Measurements from ENCODE around the gene NINJ1.

Gene NINJ1

GRCh38 chr9:93128011-93128714, 5.9 kb downstream of the NINJ1 start:
- peak overlapping the region; percentile 73 for H4K91ac ChIP-seq (ENCODE audit: low read length)
- H2BK15ac ChIP-seq (ENCODE audit: low read depth, poor library complexity, severe bottlenecking), result no peak overlapping the region
- no peak overlapping the region for H2AFZ ChIP-seq (ENCODE audit: low read depth, low read length)
- H3K4me3 ChIP-seq (ENCODE audit: insufficient read depth in 1 of 2, low read depth in 1 of 2, low read length in 2 of 2), result no peak overlapping the region
- H4K8ac ChIP-seq (ENCODE audit: low read length), result no peak overlapping the region
- peak overlapping the region; percentile 13 for H2AK5ac ChIP-seq (ENCODE audit: low read length, severe bottlenecking)
- no peak overlapping the region for H3K27ac ChIP-seq (ENCODE audit: low read length, poor library complexity, severe bottlenecking)
- H3K36me3 ChIP-seq (ENCODE audit: control insufficient read depth in 1 of 2, insufficient read depth in 2 of 2, low read depth in 1 of 2, low read length in 2 of 2), result peaks cover 16 to 32% of the 10 kb centered on the region in 2 experiments
- no peak overlapping the region for H3K14ac ChIP-seq (ENCODE audit: low read length in 2 of 2)
- H3K18ac ChIP-seq (ENCODE audit: low read depth in 1 of 2, low read length in 2 of 2), result peak overlapping the region; percentile 27 to 28
- H3K23ac ChIP-seq (ENCODE audit: low read length in 2 of 2), result no peak overlapping the region
- peaks cover 70% of the 10 kb centered on the region for H3K4me1 ChIP-seq (ENCODE audit: control insufficient read depth, insufficient read depth, low read depth, low read length)
- DNase-seq, result no peak
- peak overlapping the region in 1 of 2 experiments; percentile 2 for H3K4ac ChIP-seq (ENCODE audit: low read depth in 1 of 2, low read length in 2 of 2)
- peak overlapping the region in 1 of 2 experiments; percentile 29 for H2BK12ac ChIP-seq (ENCODE audit: low read length in 2 of 2)
- 97% methylated on average over 14 of the region's 14 CpGs for WGBS
- peaks cover 37% of the 10 kb centered on the region for H3K79me1 ChIP-seq (replicated peaks; ENCODE audit: low read length, poor library complexity, severe bottlenecking)
- H3K27me3 ChIP-seq (ENCODE audit: control insufficient read depth in 1 of 2, insufficient read depth in 1 of 2, low read length in 2 of 2), result no peaks in the 10 kb centered on the region
- no peak overlapping the region for H2BK120ac ChIP-seq (ENCODE audit: low read depth, low read length)
- no peak overlapping the region for H2BK5ac ChIP-seq (ENCODE audit: low read depth, low read length, poor library complexity, severe bottlenecking)
- no peak overlapping the region for H3K4me2 ChIP-seq (ENCODE audit: low read length, poor library complexity, severe bottlenecking)
- H3K9me3 ChIP-seq (ENCODE audit: control insufficient read depth, low read length), result no peaks in the 10 kb centered on the region
- H3K9ac ChIP-seq (ENCODE audit: low read length), result no peak overlapping the region

GRCh38 chr9:93127395-93127911, 6.6 kb downstream of the NINJ1 start:
- WGBS, result 75% methylated on average over 8 of the region's 8 CpGs
- Histone ChIP-seq H3K23ac (ENCODE audit: low read length in 2 of 2) (no peak overlapping the region), H3K27ac (ENCODE audit: low read length, poor library complexity, severe bottlenecking) (peak overlapping the region; percentile 9), H3K36me3 (ENCODE audit: control insufficient read depth in 1 of 2, insufficient read depth in 2 of 2, low read depth in 1 of 2, low read length in 2 of 2) (peaks cover 16 to 38% of the 10 kb centered on the region in 2 experiments), H3K14ac (ENCODE audit: low read length in 2 of 2) (no peak overlapping the region), H2BK5ac (ENCODE audit: low read depth, low read length, poor library complexity, severe bottlenecking) (no peak overlapping the region), H3K9ac (ENCODE audit: low read length) (no peak overlapping the region), H3K79me1 (replicated peaks; ENCODE audit: low read length, poor library complexity, severe bottlenecking) (peaks cover 37% of the 10 kb centered on the region), H3K4me3 (ENCODE audit: insufficient read depth in 1 of 2, low read depth in 1 of 2, low read length in 2 of 2) (no peak overlapping the region), H2BK15ac (ENCODE audit: low read depth, poor library complexity, severe bottlenecking) (peak overlapping the region; percentile 19), H2AK5ac (ENCODE audit: low read length, severe bottlenecking) (no peak overlapping the region), H2BK12ac (ENCODE audit: low read length in 2 of 2) (no peak overlapping the region), H3K4me1 (ENCODE audit: control insufficient read depth, insufficient read depth, low read depth, low read length) (peaks cover 69% of the 10 kb centered on the region), H3K4ac (ENCODE audit: low read depth in 1 of 2, low read length in 2 of 2) (peak overlapping the region in 1 of 2 experiments; percentile 29), H4K8ac (ENCODE audit: low read length) (peak overlapping the region; percentile 66), H2AFZ (ENCODE audit: low read depth, low read length) (no peak overlapping the region), H4K91ac (ENCODE audit: low read length) (peak overlapping the region; percentile 52), H3K4me2 (ENCODE audit: low read length, poor library complexity, severe bottlenecking) (no peak overlapping the region), H3K27me3 (ENCODE audit: control insufficient read depth in 1 of 2, insufficient read depth in 1 of 2, low read length in 2 of 2) (no peaks in the 10 kb centered on the region), H3K9me3 (ENCODE audit: control insufficient read depth, low read length) (no peaks in the 10 kb centered on the region), H3K18ac (ENCODE audit: low read depth in 1 of 2, low read length in 2 of 2) (peak overlapping the region; percentile 27 to 41), H2BK120ac (ENCODE audit: low read depth, low read length) (no peak overlapping the region)
- no peak for DNase-seq

- Histone ChIP-seq H3K4me3 (ENCODE audit: insufficient read depth in 1 of 2, low read depth in 1 of 2, low read length in 2 of 2) (no peak overlapping the region), H3K4me1 (ENCODE audit: control insufficient read depth, insufficient read depth, low read depth, low read length) (peaks cover 63% of the 10 kb centered on the region), H2BK120ac (ENCODE audit: low read depth, low read length) (no peak overlapping the region), H3K4ac (ENCODE audit: low read depth in 1 of 2, low read length in 2 of 2) (peak overlapping the region; percentile 8 to 29), H4K91ac (ENCODE audit: low read length) (peak overlapping the region; percentile 72), H3K18ac (ENCODE audit: low read depth in 1 of 2, low read length in 2 of 2) (peak overlapping the region; percentile 46 to 74), H2AFZ (ENCODE audit: low read depth, low read length) (no peak overlapping the region), H3K79me1 (replicated peaks; ENCODE audit: low read length, poor library complexity, severe bottlenecking) (peaks cover 34% of the 10 kb centered on the region), H3K36me3 (ENCODE audit: control insufficient read depth in 1 of 2, insufficient read depth in 2 of 2, low read depth in 1 of 2, low read length in 2 of 2) (peaks cover 16 to 42% of the 10 kb centered on the region in 2 experiments), H3K4me2 (ENCODE audit: low read length, poor library complexity, severe bottlenecking) (no peak overlapping the region), H4K8ac (ENCODE audit: low read length) (peak overlapping the region; percentile 86), H3K9ac (ENCODE audit: low read length) (peak overlapping the region; percentile 18), H2BK5ac (ENCODE audit: low read depth, low read length, poor library complexity, severe bottlenecking) (no peak overlapping the region), H3K27me3 (ENCODE audit: control insufficient read depth in 1 of 2, insufficient read depth in 1 of 2, low read length in 2 of 2) (no peaks in the 10 kb centered on the region), H2BK12ac (ENCODE audit: low read length in 2 of 2) (peak overlapping the region in 1 of 2 experiments; percentile 29), H2BK15ac (ENCODE audit: low read depth, poor library complexity, severe bottlenecking) (peak overlapping the region; percentile 44), H3K23ac (ENCODE audit: low read length in 2 of 2) (no peak overlapping the region), H2AK5ac (ENCODE audit: low read length, severe bottlenecking) (peak overlapping the region; percentile 46), H3K27ac (ENCODE audit: low read length, poor library complexity, severe bottlenecking) (peak overlapping the region; percentile 9), H3K14ac (ENCODE audit: low read length in 2 of 2) (no peak overlapping the region), H3K9me3 (ENCODE audit: control insufficient read depth, low read length) (no peaks in the 10 kb centered on the region)
- peak; percentile 41 for DNase-seq
- WGBS, result 49% methylated on average over 18 of the region's 18 CpGs
Observed at GRCh38 chr9:93126825-93127368, 7.2 kb downstream of the NINJ1 start.

DNA sequence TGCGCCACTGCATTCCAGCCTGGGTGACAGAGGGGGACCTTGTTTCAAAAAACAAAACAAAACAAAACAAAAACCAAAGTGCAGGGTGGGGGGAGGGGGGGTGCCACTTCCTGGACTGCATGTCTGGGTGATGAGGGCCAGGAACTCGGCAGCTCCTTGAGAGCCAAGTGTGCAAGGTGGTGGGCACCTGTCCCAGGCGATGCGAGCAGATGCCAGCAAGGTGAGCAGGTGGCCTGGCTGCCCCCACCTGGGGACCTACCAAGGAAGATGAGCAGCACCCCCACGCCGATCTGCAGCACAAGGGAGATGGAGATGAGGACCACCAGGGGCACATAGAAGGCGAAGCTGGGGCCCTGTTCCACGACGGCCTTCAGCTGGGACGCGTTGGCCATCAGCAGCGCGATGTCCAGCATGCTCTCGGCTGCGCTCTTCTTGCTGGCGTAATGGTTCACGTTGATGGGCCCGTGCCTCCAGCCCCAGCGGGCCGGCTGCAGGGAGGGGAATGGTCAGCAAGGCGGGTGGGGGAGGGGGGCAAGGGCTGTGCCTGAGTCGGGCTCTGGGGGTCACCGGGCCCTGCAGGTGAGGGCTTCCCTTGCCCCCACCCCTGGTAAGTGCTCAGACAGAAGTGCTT, 7.8 kb downstream of the NINJ1 start:
- 84% methylated on average over 22 of the region's 23 CpGs for WGBS
- H3K4me3 ChIP-seq (ENCODE audit: insufficient read depth in 1 of 2, low read depth in 1 of 2, low read length in 2 of 2), result no peak overlapping the region
- peaks cover 16 to 48% of the 10 kb centered on the region in 2 experiments for H3K36me3 ChIP-seq (ENCODE audit: control insufficient read depth in 1 of 2, insufficient read depth in 2 of 2, low read depth in 1 of 2, low read length in 2 of 2)
- H3K27ac ChIP-seq (ENCODE audit: low read length, poor library complexity, severe bottlenecking), result no peak overlapping the region
- H3K79me1 ChIP-seq (replicated peaks; ENCODE audit: low read length, poor library complexity, severe bottlenecking), result peaks cover 29% of the 10 kb centered on the region
- peak overlapping the region in 1 of 2 experiments; percentile 29 for H3K4ac ChIP-seq (ENCODE audit: low read depth in 1 of 2, low read length in 2 of 2)
- no peaks in the 10 kb centered on the region for H3K9me3 ChIP-seq (ENCODE audit: control insufficient read depth, low read length)
- H3K4me1 ChIP-seq (ENCODE audit: control insufficient read depth, insufficient read depth, low read depth, low read length), result peaks cover 57% of the 10 kb centered on the region
- peak overlapping the region in 1 of 2 experiments; percentile 74 for H3K18ac ChIP-seq (ENCODE audit: low read depth in 1 of 2, low read length in 2 of 2)
- H4K8ac ChIP-seq (ENCODE audit: low read length), result peak overlapping the region; percentile 73
- H4K91ac ChIP-seq (ENCODE audit: low read length), result peak overlapping the region; percentile 44
- no peak overlapping the region for H2AFZ ChIP-seq (ENCODE audit: low read depth, low read length)
- H3K23ac ChIP-seq (ENCODE audit: low read length in 2 of 2), result no peak overlapping the region
- H3K9ac ChIP-seq (ENCODE audit: low read length), result no peak overlapping the region
- peak overlapping the region in 1 of 2 experiments; percentile 51 for H2BK12ac ChIP-seq (ENCODE audit: low read length in 2 of 2)
- H3K4me2 ChIP-seq (ENCODE audit: low read length, poor library complexity, severe bottlenecking), result no peak overlapping the region
- H3K14ac ChIP-seq (ENCODE audit: low read length in 2 of 2), result peak overlapping the region in 1 of 2 experiments; percentile 58
- H2BK120ac ChIP-seq (ENCODE audit: low read depth, low read length), result peak overlapping the region; percentile 35
- no peak for DNase-seq
- H3K27me3 ChIP-seq (ENCODE audit: control insufficient read depth in 1 of 2, insufficient read depth in 1 of 2, low read length in 2 of 2), result no peaks in the 10 kb centered on the region
- no peak overlapping the region for H2BK5ac ChIP-seq (ENCODE audit: low read depth, low read length, poor library complexity, severe bottlenecking)
- peak overlapping the region; percentile 21 for H2AK5ac ChIP-seq (ENCODE audit: low read length, severe bottlenecking)
- H2BK15ac ChIP-seq (ENCODE audit: low read depth, poor library complexity, severe bottlenecking), result no peak overlapping the region
